Measurements from ENCODE around the gene MCRIP2.

MCRIP2 gene

GRCh38 chr16:633336-634050, 8.1 kb upstream of the MCRIP2 start:
- no peak for DNase-seq

- DNase-seq: no peak
Measured at GRCh38 chr16:634051-634670, 7.5 kb upstream of the MCRIP2 start.

- DNase-seq: no peak
Measured at GRCh38 chr16:634996-635395, 6.6 kb upstream of the MCRIP2 start.

DNA sequence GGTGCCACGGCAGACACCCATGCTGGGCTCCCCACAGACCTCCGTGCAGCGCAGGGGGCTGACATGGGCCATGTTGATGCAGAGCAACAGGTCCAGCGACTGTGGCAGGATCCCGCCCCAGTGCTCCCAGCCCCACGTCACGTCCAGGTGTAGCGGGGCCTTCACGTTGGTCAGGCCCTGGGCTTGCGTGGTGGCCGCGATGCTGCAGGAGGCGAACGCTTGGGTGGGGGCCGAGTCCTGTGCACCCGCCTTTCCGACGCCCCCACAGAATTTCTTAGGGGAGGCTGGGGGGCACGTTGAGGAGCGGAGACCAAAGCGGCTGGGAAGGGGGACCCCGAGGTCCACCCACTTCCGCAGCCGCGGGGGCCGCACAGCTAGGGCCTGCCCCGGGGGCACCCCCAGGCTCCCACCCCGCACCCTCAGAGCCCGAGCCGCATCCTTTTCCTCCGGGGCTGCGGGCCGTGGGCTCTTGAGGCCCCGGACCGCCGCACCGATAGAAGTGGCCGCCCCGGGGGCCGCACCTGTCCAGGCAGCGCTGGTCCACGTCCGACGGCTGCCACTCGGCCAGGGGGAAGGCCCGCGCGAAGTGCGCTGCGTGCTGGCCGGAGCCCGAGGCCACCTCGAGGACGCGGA, 5.9 kb upstream of the MCRIP2 start:
- no peak for DNase-seq

DNA sequence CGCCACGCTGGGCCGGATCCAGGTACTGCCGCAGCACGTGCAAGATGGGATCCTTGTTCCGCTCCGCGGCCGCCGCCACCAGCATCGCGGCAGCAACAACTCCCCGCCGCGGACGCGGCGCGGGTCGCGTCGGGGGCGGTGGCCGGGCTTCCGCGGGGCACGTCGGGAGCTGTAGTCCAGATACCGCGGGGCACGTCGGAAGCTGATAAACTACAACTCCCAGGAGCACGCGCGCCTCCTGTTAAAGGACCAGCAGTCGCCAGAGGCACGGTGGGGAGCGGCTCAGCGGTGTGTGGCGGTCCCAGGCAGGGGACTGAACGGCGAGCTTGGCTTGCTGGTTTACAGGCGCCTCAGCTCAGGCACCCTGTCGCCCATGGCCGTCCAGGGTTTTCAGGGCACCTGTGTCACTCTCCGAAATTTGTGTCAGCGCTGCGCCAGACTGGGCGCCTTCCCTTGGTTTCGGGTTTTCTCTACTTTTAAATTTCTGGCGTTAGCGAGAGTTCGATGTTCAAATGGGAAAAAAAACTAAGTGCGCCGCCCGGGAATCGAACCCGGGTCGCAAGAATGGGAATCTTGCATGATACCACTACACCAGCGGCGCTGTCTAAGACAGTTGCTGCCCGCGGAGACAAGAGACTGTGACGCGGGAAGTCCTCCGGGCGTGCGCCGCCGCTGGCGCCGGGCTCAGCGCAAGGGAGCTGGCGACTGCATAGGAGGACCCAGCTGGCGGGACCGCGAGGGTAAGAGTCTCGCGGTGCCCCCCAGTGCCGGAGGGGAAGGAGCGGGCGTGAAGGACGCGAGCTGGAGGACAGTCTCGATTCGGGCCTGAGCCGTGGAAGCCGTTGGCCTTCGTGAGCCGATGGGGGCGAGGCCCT, 5.2 kb upstream of the MCRIP2 start, which contains the start of gene METTL26:
Gene METTL26, minus strand, starts transcription at position 100 of the 875 bp plus-strand sequence. Its CDS starts 15 bp downstream, at position 85.
- DNase-seq: peak; percentile 98

GRCh38 chr16:637081-638018, 4.3 kb upstream of the MCRIP2 start:
- DNase-seq: peak; percentile 97

GRCh38 chr16:638034-638543, 3.5 kb upstream of the MCRIP2 start:
- DNase-seq: no peak

DNA sequence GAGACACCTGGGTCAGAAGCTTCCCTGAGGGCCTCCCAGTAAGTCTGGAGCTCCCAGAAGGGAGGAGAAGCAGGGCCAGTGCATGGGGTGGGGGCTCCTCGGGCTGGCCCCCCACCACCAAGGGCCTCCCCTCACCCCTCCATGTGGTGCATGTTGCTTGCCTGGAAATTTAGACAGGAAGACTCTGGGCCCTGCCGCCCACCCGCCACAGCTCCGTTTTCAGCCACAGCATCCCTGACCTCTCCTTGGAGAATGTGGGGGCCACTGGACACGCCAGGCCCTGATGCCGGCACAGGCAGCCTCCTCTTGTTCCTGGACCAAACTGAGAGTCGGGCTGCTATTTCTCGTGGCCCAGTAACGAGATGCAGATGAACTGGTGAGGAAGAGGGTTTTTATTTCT, 2.8 kb upstream of the MCRIP2 start:
- no peak for DNase-seq

- no peak for DNase-seq
Measured at GRCh38 chr16:640614-641013, 1.0 kb upstream of the MCRIP2 start.

DNA sequence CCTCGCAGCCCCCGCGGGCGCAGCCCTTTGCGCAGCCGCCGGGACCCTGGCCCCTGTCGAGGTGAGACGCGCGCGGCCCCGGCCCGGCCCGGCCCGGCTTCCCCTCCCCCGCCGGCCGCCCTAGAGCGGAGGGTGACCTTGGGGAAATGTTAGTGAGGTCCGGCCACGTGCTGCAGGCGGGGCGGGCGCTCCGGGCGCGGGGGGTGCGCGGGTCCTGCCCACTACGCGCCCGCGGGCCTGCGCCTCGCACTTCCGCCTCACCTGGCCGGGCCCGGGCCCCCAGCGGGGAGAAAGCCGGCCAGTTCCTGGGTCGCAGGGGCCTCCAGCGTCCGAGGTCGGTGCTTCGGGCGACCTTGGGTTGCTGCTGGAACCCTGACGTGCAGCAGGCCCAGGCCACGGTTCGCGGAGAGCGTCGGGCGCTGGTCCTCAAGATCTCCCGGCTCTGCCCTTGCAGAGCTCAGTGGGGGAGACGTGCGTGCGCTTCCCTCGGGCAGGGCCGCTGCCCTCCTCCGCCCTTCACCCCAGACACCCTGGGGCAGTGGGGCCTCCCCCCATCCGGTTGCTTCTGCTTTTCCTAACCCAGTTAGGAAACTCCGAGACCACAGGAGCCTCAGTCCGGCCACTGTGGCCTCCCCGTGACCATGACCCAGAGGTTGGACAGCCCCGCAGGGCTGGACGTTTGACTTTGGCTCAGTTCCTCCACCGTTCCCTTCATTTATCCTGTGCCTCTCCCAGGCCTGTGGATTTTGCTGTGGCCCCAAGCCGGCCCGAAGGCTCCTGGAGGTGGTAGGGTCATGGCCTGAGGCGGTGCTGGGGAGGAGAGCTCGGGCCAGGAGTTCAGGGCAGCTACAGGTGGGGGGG, 791 bp downstream of the MCRIP2 start:
- no peak for DNase-seq

- DNase-seq: no peak
Measured at GRCh38 chr16:643050-643368, 1.4 kb downstream of the MCRIP2 start.

DNA sequence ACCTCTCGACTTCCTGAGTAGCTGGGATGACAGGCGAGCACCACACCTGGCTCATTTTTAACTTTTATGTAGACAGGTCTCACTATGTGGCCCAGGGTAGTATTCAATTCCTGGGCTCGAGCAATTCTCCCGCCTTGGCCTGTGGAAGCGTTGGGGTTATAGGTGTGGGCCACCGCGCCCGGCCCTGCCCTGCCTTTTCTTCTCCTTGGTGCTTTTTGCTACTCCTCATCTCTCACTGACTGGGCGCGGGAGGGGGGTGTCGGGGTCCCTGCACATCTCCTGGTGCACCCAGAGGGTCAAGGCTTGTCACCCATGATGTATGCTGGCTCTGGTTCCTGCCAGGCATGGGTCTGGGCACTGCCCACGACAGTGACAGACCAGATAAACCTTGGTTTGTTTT, 2.9 kb downstream of the MCRIP2 start:
- no peak for DNase-seq

- no peak for DNase-seq
Measured at GRCh38 chr16:645852-646678, 4.4 kb downstream of the MCRIP2 start.

DNA sequence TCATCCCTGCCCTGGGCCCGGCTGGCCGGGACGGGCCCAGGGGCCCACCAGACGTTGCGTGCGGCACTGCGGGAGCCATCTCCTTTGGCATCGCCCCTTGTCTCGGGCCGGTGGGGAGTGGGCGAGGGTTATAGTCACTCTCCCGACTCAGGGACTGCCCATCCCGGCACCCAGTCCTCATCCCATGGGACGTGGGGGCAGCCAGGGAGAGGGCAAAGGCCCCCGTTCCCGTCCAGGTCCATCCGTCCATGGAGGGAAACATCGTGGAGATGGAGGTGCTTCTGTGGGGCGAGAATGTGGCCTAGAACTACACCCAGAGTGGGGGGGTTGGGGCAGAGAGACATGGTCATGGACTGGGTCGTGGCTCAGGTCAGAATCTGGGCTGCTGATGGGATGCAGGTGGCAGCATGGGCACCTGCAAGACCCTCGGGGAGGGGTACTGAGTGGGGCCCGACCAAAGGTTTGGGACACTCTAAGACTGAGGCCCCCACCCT, 5.1 kb downstream of the MCRIP2 start:
- DNase-seq: no peak

- no peak for DNase-seq
Measured at GRCh38 chr16:647173-647902, 5.7 kb downstream of the MCRIP2 start.

GRCh38 chr16:648071-648780, 6.6 kb downstream of the MCRIP2 start:
- DNase-seq: no peak

DNA sequence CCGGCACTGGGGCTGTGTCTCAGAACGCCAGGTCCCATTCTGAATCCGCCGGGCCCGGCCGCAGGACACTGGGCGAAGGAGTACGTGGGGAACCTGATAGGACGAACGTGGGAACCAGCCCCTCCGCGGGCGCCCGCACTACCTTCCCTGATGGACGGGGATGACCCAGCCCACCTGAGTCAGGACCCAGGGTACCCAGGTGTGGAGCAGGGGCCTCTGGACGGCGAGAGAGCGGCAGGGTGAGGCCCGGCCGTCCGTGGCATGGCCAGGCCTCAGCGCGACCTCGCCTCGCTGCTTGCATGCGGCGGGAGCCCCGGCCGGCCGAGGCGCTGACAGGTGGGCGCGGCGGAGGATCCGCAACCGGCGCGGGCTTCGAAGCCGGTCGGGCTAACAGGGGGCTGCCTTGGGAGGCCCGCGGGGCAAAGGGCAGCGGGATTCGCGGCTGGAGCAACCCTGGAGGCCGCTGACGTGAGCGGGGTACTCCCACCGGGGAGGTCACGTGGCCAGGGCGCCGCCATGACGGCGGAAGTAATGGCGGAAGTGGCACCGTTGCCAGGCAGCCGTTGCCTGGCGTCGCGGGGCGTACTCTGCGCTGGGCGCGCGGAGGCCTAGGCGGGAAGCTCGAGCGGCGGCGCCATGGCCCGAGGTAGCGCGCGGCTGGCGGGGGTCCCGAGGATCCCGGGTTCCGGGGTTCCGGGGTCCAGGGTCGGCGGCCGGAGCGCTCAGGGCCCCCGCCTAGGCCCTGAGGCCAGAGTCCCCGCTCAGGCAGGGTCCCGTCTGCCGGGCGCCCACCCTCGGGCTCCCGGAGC, 7.4 kb downstream of the MCRIP2 start, which contains the start of gene WDR90:
Gene WDR90, plus strand, starts transcription at position 585 of the 809 bp plus-strand sequence. Its CDS starts 52 bp downstream, at position 637.
- DNase-seq: no peak
